ENCODE results near the gene NAV2.

- TF ChIP-seq CTCF (IDR thresholded peaks at IDR 0.05; ENCODE audit: low read depth, low read length) = no peak
- TF ChIP-seq POLR2A (IDR thresholded peaks at IDR 0.05; ENCODE audit: extremely low read depth, insufficient read length) = no peak
These were observed 342.7 kb downstream of the NAV2 start for GRCh38 chr11:20055312-20055711.

All from NB4 (cell line).